H1 (cell line): ENCODE results near the gene DMAC2L. TPM values are rescaled to one million over a fixed set of nuclear protein-coding genes. Genes with fewer than 3 reads are reported as not detected.

Experiments used
- ASH2L ChIP-seq: fragments of 200-600, 300-600 bp; sonication (generic); IDR thresholded peaks from one replicate; pipeline ENCODE4 v1.7.1; 2017; ENCODE audit warnings: low read length
- CBX5 ChIP-seq: fragments of 300-800, 300-1000 bp; sonication (generic); IDR thresholded peaks from 2 replicates; pipeline ENCODE4 v1.7.1; 2016; ENCODE audit warnings: antibody characterized with exemption, low read length, low read depth
- CHD1 ChIP-seq: IDR thresholded peaks from 2 replicates; pipeline ENCODE4 v1.6.1; 2012; ENCODE audit warnings: low read depth, low read length, improper control_type of control experiment
- CHD7 ChIP-seq: fragments of 300-600 bp; sonication (generic); IDR thresholded peaks from 2 replicates; pipeline ENCODE4 v1.7.1; 2012; ENCODE audit warnings: low read length, moderate library complexity, mild to moderate bottlenecking, inconsistent platforms; ENCODE audit not compliant: insufficient replicate concordance
- EP300 ChIP-seq, 2 experiments: IDR thresholded peaks; 1 replicate in 1 of 2; 2 replicates in 1 of 2; pipeline ENCODE4 v1.6.1; 2011 to 2012; ENCODE audit warnings: low read depth in 2 of 2, low read length in 2 of 2, mild to moderate bottlenecking in 2 of 2, borderline replicate concordance in 1 of 2, inconsistent platforms in 1 of 2, moderate library complexity in 1 of 2
- GTF2F1 ChIP-seq: IDR thresholded peaks from 2 replicates; pipeline ENCODE4 v1.6.1; 2012; ENCODE audit warnings: low read depth, low read length, improper control_type of control experiment, borderline replicate concordance
- JUND ChIP-seq: IDR thresholded peaks from 2 replicates; pipeline ENCODE4 v1.6.1; 2011; ENCODE audit warnings: mild to moderate bottlenecking, improper control_type of control experiment, low read length
- KDM4A ChIP-seq: IDR thresholded peaks from one replicate; pipeline ENCODE4 v1.7.1; 2012; ENCODE audit warnings: low read depth, mild to moderate bottlenecking, moderate library complexity, low read length, inconsistent platforms; ENCODE audit not compliant: severe bottlenecking
- KDM5A ChIP-seq: fragments of 200-600 bp; IDR thresholded peaks from 2 replicates; pipeline ENCODE4 v1.7.1; 2012; ENCODE audit warnings: mild to moderate bottlenecking, low read length, inconsistent platforms, mixed read lengths
- POLR2A ChIP-seq, 2 experiments: IDR thresholded peaks; 1 replicate in 1 of 2; 2 replicates in 1 of 2; pipeline ENCODE4 v1.6.1; 2011; ENCODE audit warnings: low read depth in 2 of 2, low read length in 2 of 2, mild to moderate bottlenecking in 2 of 2; ENCODE audit errors: control extremely low read depth in 1 of 2
- RNF2 ChIP-seq: fragments of 200-900, 300-1000 bp; sonication (generic); IDR thresholded peaks from 2 replicates; pipeline ENCODE4 v1.7.1; 2016; ENCODE audit warnings: borderline replicate concordance, low read depth, mild to moderate bottlenecking, antibody characterized with exemption, low read length; ENCODE audit not compliant: poor library complexity, severe bottlenecking; ENCODE audit errors: missing control alignments
- polyA plus RNA-seq, 7 experiments: library from polyadenylated mRNA; depleted of rRNA in 3 of 7; stranded (reverse) in 5 of 7; unstranded in 2 of 7; fragments of >200 nt in 5 of 7; fragments of 200-250 nt in 2 of 7; gene quantifications; 1 replicate in 5 of 7; 2 replicates in 1 of 7; 4 replicates in 1 of 7; pipeline versions ENCODE4 v1.2.1 to v1.2.3, GENCODE V29; 2011 to 2013; ENCODE audit warnings: missing spikeins in 2 of 7, mixed read lengths in 2 of 7
- total RNA-seq: library from RNA; stranded (reverse); fragmentation: NEBNext Ultra II Directional; extraction: Animal tissue kit (Norgen Biotek cat#: 25700); gene quantifications from 2 replicates; pipeline ENCODE4 v1.2.1, GENCODE V29; 2021

DMAC2L gene
- total and polyA plus RNA-seq, 2 of the 8 experiments (the other 6 are each of a cell fraction or from before 2014, with no cell fraction given): 20.3 to 28.9 TPM

GRCh38 chr14:50375760-50376159 lies 63.6 kb downstream of the DMAC2L start (continued):
- TF ChIP-seq CHD7 (no peak), JUND (no peak), KDM4A (no peak), CHD1 (no peak), GTF2F1 (no peak), EP300 (IDR thresholded peaks at IDR 0.05; ENCODE audit: borderline replicate concordance in 1 of 2, low read depth in 2 of 2, low read length in 2 of 2) (no peak), KDM5A (no peak), POLR2A (IDR thresholded peaks at IDR 0.05; ENCODE audit: control extremely low read depth in 1 of 2, low read depth in 2 of 2, low read length in 2 of 2) (no peak), CBX5 (no peak), ASH2L (no peak), RNF2 (no peak)
- TF ChIP-seq, all 59 proteins: peak for 0
